Esophagus muscularis mucosa (tissue), 3 donors: ENCODE measurements around the gene MTMR12.

Experiments used
- POLR2A ChIP-seq: fragments of 450-650 bp; IDR thresholded peaks from one replicate; pipeline ENCODE4 v1.6.1; 2017; ENCODE audit warnings: antibody characterized with exemption, moderate library complexity, mild to moderate bottlenecking, low read depth
- TF ChIP-seq, protein P1 (sequence below), 3 experiments: fragments of 200-600 bp in 2 of 3; fragments of 450-650 bp in 1 of 3; sonication (generic) in 2 of 3; IDR thresholded peaks; one replicate each; pipeline ENCODE4 v1.5.1; 2017 to 2019; ENCODE audit warnings: antibody characterized with exemption in 3 of 3, mild to moderate bottlenecking in 2 of 3, moderate library complexity in 1 of 3

DNA sequence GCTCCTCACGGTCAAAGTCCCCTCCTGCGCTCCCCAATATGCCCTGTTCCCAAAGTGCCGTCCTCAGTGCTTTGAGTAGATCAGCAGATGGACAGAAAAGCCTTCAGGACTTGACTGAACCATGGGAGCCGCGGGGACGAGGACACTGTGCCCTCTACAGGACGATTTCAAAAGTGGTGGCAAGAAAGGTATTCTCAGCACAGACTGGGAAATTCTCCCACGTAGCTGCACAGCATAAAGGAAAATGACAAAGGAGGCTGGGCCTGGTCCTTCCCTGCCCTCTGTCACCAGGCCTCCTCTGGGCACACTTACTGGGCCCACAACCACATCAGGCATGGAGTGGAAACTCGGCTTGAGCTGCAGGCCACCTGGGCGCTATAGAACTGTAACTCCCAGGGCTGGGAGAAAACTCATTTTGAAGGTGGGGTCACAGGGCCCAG lies 16.7 kb upstream of the MTMR12 start:
- TF ChIP-seq, protein P1, sequence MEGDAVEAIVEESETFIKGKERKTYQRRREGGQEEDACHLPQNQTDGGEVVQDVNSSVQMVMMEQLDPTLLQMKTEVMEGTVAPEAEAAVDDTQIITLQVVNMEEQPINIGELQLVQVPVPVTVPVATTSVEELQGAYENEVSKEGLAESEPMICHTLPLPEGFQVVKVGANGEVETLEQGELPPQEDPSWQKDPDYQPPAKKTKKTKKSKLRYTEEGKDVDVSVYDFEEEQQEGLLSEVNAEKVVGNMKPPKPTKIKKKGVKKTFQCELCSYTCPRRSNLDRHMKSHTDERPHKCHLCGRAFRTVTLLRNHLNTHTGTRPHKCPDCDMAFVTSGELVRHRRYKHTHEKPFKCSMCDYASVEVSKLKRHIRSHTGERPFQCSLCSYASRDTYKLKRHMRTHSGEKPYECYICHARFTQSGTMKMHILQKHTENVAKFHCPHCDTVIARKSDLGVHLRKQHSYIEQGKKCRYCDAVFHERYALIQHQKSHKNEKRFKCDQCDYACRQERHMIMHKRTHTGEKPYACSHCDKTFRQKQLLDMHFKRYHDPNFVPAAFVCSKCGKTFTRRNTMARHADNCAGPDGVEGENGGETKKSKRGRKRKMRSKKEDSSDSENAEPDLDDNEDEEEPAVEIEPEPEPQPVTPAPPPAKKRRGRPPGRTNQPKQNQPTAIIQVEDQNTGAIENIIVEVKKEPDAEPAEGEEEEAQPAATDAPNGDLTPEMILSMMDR (IDR thresholded peaks at IDR 0.05) = peak; percentile 55 to 79 (median 71)
- no peak for TF ChIP-seq POLR2A
